ENCODE measurements around the gene NAA10.

Gene NAA10

DNA sequence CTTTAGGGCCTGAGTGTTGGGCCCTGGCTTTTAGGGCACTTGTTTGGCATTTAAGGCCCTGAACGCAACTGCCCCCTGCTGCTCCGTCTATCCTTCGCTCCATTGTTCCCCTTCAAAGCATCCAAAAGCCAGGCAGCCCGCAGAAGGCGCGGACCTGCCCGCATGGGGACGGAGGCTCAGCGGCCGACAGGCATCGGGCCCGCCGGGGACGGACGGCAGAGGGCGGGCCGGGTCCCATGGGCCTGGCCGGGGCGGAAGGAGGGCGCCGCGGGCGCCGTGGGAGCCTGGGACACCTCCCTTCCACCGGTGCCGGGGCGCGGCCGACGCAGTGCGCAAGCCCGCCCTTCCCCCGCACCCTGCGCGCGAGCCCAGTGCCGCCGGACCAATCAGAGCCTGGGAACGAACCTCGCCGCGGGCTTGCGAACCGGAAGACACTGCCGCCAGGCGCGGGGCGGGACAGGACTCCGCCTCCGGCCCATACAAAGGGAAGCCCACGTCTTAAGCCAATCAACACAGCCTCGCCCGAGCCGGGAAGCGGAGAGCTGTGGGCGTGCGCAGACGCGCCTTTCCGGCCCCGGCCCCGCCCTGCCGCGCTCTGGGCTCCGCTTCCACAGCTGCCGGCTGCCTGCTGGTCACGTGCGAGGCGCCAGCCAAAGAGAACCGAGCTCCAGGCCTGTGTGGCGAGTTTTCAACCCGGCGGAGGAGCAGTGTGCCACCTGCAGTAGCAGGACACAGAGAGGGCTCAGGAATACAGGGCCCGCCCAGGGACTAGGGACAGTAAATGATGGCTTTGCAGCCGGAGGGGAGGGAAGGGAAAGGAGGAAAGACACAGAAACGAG lies 6.7 kb downstream of the NAA10 start:
- peak; percentile 99 for DNase-seq

DNA sequence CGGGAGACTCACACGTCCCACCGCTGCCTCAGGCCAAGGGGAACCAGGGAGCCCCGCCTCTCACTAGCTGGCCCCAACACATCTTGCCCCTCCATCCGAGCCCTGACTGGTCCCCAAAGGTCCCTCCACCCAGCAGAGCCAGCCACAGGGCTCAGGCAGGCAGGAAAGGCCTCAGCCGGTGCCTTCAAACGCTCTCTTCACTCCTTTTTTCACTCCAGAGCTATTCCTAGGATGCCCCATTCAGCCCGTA lies 7.2 kb downstream of the NAA10 start:
- no peak for DNase-seq

DNA sequence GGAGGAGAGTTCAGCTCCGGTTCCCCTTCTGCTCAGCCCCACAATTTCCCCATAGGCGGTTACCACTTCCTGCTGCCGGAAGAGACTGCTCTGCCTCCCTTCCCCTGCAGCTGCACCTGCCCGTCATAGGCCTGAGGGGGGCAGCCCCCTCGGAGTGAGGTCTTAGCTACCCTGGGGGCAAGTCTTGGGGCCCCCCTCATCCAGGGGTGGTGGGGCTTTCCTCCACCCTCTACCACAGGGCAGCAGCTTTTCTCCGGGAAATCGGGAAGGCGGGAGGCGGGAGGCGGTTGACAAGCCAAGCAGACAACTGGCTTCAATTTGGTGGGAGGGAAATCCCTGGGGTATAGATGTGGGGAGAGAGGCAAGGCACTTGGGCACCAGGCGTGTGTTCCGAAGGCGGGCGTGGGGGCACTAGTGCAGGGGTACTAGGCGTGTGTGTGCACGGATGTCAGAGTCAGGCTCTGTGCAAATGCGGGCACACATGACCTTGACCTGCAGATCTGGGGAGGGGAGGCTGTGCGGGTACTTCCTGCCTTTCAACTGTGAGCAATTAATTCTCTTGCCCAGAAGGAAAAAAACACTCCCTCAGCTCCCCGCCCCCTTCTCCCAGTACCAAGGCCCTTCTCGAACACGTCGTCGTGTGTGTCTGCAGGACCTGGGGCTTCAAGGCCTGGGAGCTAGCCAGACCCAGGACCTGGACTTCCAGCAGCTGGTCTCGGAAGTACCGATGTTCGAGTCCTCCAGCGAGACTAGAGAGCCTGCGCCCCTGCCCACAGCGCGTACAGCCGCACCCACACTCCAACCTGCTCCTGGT lies 7.8 kb downstream of the NAA10 start:
- DNase-seq, result peak; percentile 76

DNA sequence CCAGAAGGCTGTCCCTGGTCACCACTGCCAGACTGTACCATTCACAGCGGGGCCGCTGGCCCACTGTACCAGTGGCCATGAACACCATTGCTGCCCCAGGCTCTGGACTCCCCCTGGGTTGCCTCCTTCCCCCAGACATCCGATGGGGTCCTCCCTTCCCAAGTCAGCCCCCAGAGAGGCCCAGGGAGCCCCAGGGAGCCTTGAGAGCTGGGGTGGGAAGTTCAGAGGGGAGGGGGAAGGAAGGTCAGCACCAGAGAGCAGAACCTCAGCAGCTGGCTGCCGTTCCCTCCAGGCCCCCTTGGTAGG lies 8.3 kb downstream of the NAA10 start:
- DNase-seq, result no peak

DNA sequence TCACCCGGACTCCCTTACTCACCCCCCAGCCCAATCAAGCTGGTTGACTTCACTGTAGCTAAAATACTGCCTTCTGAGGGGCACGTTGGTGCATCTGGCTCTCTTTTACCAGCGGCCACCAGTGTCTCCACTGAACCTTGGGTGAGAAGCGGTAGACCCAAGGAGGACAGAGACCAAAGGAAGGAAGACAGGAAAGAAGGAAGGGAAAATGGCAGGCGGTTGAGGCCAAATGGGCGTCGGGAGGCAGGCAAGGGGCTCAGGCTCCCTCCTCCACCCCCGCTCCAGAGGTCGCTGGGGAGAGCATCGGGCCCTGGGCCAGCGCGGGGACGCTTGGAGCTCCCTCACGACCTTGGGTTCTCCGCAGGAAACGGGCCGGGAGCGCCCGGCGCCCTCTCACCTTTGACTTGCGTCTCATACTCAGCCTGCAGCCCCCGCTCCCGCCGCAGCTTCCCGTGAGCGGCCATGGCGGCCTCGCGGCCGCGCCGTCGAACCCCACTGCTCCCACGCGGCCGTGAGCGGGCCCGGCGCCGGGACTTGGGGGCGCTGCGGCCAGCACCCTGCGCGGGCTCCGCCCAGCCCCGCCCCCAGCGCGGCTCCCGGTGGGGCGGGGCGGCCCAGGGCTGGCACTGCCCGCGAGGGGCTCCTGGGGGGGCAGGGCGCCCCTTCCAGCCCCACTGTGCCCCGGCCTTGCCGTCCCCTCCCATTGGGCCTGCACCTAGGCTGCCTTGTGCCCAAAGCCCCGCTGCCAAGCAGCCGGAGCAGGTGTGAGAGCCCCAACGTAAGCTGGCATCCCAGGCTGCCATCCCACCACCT lies 8.9 kb downstream of the NAA10 start, which contains the start of gene ARHGAP4:
TSS of gene ARHGAP4 (minus strand) at position 526 of the 813 bp plus-strand sequence. CDS start at position 464, 62 bp downstream.
- peak; percentile 44 for DNase-seq

DNA sequence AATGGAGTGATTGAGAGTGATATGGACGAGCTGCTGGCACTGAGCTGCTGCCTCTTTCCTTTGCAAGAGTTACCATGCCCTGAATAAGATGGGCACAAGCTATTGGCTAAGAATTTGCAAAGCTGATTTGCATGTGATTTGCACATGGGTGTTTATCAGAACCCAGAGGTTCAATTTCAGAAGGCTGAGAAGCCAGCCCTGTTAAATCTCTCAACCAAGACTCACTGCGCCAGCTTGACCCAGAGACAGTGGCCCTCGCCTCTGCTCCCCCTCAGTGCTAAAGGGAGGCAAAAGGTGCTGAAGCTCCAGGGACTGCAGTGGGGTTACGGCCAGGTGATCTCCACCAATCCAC lies 9.5 kb downstream of the NAA10 start:
- no peak for DNase-seq

DNA sequence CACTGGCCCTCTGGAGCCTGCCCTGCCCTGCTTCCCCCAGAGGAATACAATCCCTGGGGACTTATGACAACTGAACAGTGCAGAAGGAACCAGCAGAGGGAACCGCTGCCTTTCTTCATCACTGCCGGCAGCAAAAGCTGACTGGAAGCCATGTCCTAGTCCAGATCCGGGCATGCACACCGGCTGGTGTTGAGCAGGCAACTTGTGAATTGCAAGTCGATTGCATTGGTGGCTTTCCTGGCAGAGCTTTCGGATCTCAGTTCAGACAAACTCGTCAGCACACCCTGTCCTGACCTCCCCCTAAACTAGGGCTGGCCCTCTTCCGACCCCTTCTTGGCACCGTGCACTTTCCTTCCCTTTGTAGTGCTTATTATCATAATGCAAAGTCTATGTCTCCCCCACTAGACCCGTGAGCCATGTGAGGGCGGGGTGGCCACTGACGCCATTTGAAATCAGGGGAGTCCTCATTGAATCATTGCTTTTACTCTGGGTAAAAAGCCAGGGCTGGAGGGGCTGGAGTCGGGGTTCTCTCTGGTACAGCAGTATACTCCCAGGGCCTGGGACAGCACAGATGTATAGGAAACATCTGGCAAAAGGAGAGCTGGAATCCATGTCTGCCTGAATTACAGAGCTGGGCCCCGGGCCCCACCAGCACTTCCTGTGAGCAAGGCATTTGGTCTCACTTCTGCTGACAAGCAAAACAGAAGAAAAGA lies 10.5 kb downstream of the NAA10 start:
- DNase-seq, result peak; percentile 25

DNA sequence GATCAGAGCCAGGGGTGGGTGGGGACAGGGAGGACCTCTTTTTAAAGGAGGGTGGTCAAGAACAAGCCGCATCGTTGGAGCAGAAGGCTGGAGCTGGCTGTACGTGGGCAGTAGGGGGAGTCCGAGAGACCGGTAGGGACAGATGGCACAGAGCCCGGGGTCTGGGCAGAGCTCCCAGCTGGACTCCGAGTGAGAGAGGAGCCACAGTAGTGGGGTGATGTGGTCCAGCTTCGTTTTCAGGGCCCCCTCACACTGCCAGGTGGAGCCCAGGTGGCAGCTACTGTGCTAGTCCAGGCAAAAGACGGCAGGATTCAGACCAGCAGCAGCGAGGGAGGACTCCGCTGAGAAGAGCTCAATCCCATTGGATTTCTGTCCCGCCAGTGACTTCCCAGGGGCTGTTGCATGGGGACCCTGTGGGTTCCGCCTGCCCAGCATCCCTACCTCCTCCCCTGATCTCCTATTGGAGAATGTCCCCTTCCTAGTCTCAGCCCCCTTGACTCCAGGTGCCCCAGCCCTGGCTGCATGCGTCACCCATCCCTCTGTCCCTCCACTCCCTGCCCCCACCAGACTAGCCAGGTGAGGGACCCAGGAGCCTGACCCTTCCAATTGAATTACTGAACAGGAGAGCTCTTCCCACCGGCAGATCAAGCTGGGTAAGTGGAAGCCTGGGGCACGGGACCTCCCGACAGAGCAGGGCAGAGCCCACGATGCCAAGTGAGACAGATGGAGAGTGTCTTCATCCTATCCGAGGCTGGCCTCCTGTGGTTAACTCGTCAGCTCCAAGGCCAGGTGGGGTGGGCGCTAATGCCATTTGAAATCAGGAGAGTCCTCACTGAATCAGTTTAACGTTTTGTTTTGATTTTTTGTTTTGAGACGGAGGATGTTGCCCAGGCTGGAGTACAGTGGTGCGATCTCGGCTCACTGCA lies 11.6 kb downstream of the NAA10 start:
- DNase-seq, result peak; percentile 19

DNA sequence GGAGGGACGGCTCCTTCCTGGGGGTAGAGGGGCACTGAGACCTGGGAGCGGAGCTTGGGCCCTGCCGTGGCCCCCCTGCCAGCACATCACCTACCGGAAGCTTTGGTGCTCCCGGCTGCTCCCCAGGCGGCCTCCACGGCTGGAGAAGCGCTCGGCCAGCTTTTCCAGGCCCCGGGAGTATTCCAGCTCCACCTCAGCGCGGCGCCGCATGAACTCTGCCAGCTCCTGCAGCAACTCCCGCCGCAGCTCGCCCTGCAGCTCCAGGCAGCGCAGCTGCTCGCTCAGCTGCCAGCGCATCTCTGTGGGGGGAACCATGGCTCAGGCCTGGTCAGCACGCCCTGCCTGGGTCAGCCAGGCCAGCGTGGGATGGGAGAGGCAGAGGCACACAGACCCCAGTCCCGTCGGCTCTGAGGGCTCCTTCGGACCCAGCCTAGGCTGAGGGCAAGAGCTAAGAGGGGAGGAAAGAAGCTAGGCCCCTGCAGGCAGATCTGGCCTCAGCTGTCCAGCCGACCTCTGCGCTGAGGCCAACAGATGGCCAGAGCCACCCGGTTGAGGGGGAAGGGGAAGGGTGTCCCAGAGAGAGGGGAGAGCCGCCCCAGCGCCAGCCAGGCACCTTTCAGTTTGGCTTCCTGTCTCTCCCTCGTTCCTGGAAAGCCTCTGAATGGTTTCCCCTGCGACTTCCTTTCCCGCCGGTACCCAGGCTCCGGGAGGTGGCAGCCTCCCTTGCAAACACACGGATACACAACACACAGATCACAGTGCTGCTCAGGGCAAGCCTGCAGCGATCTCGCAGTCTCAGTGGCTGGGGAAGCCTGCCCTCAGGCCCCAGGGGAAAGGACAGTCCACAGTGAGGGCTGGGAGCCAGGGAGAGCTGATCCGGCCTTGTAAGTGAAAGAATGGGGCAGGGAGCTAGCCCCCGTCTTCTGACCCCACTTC lies 13.1 kb downstream of the NAA10 start:
- no peak for DNase-seq

DNA sequence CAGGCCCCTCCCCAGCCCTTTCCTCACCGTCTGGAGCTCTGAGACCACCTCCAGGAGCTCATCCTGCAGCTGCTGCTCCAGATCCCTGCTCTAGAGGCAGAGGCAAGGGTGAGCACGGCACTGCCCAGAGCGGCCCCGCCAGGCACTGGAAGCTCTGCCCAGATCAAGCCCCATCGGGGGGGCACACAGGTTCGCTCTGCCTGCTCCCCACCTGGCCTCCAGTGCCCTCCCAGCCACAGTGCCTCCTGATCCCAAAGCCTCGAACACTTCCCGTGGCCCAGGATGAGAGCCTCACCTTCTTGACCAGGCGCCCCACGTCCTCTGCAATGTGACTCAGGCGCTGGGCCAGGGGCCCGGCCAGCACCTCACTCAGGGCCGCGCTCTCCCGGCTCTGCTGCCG lies 13.8 kb downstream of the NAA10 start:
- no peak for DNase-seq

DNA sequence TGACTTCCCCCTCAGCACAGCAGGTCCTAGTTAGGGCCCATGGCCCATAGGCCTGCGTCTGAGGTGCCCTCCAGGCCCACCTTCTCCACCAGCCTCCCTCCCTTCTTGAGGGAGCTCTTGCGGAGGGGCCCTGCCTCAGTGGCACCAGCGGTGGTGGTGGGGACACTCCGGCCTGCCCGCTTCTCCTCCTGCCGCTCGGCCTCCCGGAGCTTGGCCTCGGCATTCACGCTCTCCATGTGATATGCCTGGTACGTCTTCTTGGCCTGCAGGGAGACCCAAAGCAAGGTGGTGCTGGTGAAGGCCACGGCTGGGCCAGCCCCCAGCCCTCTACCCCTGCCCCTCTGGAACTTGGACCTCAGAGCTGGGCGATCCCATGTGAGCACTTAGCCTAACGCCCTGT lies 14.3 kb downstream of the NAA10 start:
- no peak for DNase-seq

DNA sequence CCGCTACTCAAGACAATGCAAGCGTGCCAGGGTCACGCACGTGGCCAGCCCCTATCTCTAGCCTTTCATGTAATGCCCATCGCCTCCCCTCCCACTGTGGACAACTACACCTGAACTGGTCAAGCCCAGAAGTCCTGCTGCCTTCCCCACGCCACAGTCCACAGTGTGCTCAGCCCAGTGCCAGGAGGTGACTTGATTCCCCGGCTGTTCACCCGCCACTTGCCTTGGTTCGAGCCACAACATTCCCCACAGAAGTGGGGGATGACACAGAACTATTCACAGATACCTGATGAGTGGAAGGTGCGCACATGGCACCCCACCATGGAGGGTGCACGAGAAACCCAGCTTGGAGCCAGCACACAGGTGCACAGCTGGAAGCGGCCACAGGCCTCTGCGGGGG lies 15.6 kb downstream of the NAA10 start:
- no peak for DNase-seq

DNA sequence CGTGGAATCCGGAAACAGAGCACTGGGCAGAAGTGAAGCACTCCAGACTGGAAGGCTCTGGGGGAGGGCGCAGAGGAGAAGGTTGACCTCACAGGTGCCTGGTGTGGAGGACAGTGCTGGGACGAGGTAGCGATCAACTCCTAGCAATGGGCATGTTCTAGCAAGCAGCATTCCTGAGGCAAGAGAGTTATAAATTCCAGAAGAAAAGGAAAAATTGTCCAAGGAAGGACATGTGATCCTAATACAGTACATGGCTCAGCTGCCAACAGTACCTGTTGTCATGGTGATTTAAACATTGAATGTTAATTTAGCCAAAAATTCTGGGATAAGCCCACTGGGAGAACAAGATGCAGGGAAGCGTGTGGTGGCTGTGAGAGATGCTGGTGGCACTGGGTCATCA lies 17.0 kb downstream of the NAA10 start:
- no peak for DNase-seq

DNA sequence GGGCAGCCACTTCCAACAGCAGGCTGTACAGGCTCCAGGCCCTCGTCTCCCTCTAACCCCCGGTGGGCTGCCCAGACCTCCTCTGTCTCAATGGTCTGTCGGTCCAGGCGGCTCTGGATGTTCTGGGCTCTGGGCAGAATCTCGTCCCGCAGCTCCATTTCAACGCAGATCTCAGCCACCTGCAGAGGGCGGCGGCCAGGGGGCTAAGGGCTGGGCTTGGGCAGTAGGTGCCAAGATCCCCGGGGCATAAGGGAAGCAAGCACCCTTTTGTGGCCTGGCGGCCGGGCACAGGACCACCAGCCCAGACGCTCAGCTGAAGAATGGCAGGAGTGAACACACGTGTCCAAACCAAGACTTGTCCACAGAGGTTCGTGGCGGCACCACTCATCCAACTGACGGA lies 21.1 kb downstream of the NAA10 start:
- DNase-seq, result no peak

DNA sequence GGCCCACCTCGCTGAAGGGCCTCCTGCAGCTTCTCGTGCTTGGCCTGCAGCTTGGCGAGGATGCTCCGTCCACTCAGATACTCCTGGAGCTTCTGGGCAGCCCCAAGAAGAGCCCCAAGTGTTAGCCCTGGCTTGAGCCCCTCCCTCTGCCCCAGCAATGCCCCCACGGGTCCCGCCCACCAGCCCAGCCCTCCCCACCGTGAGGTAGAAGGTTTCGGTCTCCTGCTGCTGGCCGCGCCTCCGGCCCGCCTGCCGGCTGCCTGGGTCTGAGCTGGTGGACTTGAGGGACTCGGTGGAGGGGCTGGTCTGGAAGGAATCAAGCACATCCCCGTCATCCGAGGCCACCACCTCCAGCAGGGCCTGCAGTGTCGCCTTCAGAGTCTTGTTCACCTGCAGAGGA lies 21.6 kb downstream of the NAA10 start:
- no peak for DNase-seq

DNA sequence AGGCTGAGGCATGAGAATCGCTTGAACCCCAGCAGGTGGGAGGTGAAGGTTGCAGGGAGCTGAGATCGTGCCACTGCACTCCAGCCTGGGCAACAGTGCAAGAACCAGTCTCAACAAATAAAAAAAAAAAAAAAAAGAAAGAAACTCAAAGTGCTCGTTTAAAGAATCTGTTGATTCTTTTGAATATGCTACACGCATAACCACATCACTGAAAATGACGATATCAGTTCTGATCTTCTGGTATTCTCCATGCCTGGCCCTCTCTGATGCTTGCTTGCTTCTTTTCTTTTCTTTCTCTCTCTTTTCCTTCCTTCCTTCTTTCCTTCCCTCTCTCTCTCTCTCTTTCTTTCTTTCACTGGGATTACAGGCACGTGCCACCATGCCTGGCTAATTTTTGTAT lies 23.0 kb downstream of the NAA10 start:
- no peak for DNase-seq

DNA sequence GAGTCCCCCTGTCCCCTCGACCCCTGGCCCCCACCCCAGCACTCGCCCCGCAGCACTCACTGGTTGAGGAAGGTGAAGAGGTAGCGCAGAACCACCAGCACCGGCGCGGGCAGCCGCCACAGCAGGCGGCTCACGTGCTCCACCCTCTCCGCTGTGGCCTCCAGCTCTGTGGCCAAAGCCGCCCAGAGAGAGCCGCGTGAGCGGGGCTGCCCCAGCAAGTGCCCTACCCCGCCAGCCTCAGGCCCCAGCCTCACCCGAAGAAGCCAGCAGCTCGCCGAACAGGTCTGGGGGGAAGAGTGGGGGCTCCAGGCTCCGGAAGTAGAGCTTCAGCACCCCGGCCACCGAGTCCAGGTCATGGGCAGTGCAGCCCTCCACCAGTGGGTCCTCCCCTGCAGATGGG lies 24.4 kb downstream of the NAA10 start:
- no peak for DNase-seq

DNA sequence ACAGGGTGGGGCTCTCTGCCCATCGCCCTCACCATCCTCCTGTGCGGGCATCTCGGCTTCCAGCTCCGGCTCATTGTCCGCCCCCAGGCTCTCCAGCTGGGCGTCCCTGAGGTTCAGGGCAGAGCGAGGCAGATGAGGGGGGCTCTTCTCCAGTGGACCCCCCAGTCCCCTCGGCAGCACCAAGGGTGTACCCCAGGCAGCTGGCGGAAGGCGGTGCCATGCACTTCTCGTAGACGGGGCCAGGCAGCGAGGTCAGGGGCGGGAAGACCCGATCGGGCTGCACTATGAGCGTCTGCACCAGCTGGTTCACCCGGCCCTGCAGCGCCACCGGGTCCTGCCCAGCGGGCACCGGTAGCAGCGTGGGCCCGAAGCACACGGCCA lies 24.9 kb downstream of the NAA10 start:
- no peak for DNase-seq

DNA sequence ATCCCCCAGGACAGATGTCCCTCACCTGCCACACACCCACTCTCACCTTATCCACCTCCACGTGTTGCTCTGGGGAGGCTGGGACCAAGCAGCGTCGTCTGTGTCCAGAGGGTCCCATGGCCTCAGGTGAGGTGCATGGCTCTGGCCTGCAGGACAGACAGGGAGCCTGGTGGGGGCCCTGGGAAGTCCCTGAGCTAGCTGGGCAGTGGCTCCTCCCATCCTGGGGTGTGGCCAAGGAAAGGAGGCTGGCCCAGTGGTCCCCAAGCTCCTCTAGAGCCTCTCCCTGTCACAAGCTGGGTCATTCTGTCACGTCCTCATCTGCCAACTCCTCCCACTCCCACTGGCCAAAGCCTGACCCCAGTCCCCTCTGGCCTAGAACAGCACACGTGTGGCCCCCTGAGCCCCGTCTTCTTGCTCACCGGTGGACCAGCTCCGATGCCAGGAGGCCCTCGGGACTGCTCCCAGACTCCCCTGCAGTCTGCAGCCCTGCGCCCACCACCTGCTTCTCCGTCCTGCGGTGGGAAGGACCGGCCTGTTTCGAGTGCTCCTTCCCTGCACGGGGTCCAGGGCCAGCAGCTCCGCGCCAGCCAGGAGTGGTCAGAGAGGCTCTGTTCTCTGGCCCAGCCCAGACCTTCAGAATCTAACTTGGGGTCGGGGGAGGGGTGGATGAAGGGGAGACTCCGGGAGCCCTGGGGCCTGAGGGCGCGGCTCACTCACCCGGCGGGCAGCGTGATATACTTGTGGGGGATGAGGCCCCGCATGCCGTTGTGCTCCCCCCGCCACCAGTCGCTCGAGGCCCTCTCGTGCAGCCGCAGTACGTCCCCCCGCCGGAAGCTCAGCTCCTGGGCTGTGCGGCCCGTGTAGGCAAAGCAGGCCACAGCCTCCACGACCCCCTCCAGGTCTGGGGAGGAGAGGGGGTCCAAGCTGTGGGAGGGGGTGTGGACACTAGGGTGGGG lies 25.5 kb downstream of the NAA10 start:
- DNase-seq, result no peak
